ENCODE data around the gene SERPIND1.

GRCh38 chr22:20833225-20833665 is 59.3 kb downstream of the SERPIND1 start:
- TF ChIP-seq POLR2A (IDR thresholded peaks at IDR 0.05; ENCODE audit: low read length) (no peak), GATA1 (IDR thresholded peaks at IDR 0.05; ENCODE audit: low read depth, low read length) (no peak)
